Testis (tissue), 2 donors: ENCODE measurements around the gene CHRNA1.

ENCODE experiments used
- CTCF ChIP-seq, 3 experiments: fragments of 450-650 bp in 2 of 3; fragments of 200-600 bp in 1 of 3; sonication (generic) in 1 of 3; IDR thresholded peaks; one replicate each; pipeline ENCODE4 v1.5.1; 2016 to 2019; ENCODE audit warnings: antibody characterized with exemption in 3 of 3, mild to moderate bottlenecking in 2 of 3, moderate library complexity in 1 of 3
- POLR2A ChIP-seq: fragments of 450-650 bp; IDR thresholded peaks from one replicate; pipeline ENCODE4 v1.6.1; 2017; ENCODE audit warnings: antibody characterized with exemption, mild to moderate bottlenecking, moderate library complexity

- TF ChIP-seq CTCF (IDR thresholded peaks at IDR 0.05) (no peak), POLR2A (no peak)
These were observed 30.6 kb upstream of the CHRNA1 start for GRCh38 chr2:174794851-174795374.
